Smooth muscle cell (in vitro differentiated cells): ENCODE results near the gene SFXN3. TPM values are rescaled to one million over a fixed set of nuclear protein-coding genes. Genes with fewer than 3 reads are reported as not detected.

ENCODE experiments used
- DNase-seq: peaks from one replicate; lab custom pipeline; 2025; ENCODE audit not compliant: unreplicated experiment; lab: John Stamatoyannopoulos, UW
- H2AFZ ChIP-seq: fragments of 200-600 bp; sonication (generic); 2 replicates; pipeline ENCODE4 v1.6.0; 2016; ENCODE audit warnings: antibody characterized with exemption, low read depth, mild to moderate bottlenecking
- H3F3A ChIP-seq: fragments of 200-600 bp; sonication (generic); 2 replicates; pipeline ENCODE4 v1.6.0; 2017; ENCODE audit warnings: antibody characterized with exemption, low read depth
- H3K27ac ChIP-seq: fragments of 200-600 bp; sonication (generic); 2 replicates; pipeline ENCODE4 v1.5.1; 2016; ENCODE audit warnings: low read depth, mild to moderate bottlenecking
- H3K27me3 ChIP-seq: fragments of 200-600 bp; sonication (generic); 2 replicates; pipeline ENCODE4 v1.6.1; 2016; ENCODE audit warnings: low read depth, mild to moderate bottlenecking
- H3K36me3 ChIP-seq: fragments of 200-600 bp; sonication (generic); 2 replicates; pipeline ENCODE4 v1.5.1; 2016; ENCODE audit warnings: low read depth
- H3K4me1 ChIP-seq: fragments of 200-600 bp; sonication (generic); 2 replicates; pipeline ENCODE4 v1.5.1; 2016; ENCODE audit warnings: low read depth
- H3K4me2 ChIP-seq: fragments of 200-600 bp; sonication (generic); 2 replicates; pipeline ENCODE4 v1.6.0; 2016; ENCODE audit warnings: mild to moderate bottlenecking
- H3K4me3 ChIP-seq: fragments of 200-600 bp; sonication (generic); 2 replicates; pipeline ENCODE4 v1.5.1; 2016; ENCODE audit warnings: mild to moderate bottlenecking
- H3K79me2 ChIP-seq: fragments of 200-600 bp; sonication (generic); 2 replicates; pipeline ENCODE4 v1.6.0; 2016; ENCODE audit warnings: low read depth, mild to moderate bottlenecking
- H3K9ac ChIP-seq: fragments of 200-600 bp; sonication (generic); 2 replicates; pipeline ENCODE4 v1.6.0; 2016; ENCODE audit warnings: low read depth
- H3K9me3 ChIP-seq: fragments of 200-600 bp; sonication (generic); replicated peaks from 2 replicates; pipeline ENCODE4 v1.5.1; 2016; ENCODE audit warnings: low read depth
- H4K20me1 ChIP-seq: fragments of 200-600 bp; sonication (generic); 2 replicates; pipeline ENCODE4 v1.6.0; 2016; ENCODE audit warnings: low read depth
- WGBS: methylation state at CpG from one replicate; pipeline ENCODE4 v1.1.7; 2016; ENCODE audit warnings: low lambda C conversion rate; 5-methylcytosine and 5-hydroxymethylcytosine counted together
- polyA plus RNA-seq: library from polyadenylated mRNA; unstranded; fragments of >200 nt; fragmentation: Nextera tagmentation; extraction: Ambion mirVana; gene quantifications from 2 replicates; pipeline ENCODE4 v1.2.1, GENCODE V29; 2016
- total RNA-seq: library from RNA; depleted of rRNA; stranded (reverse); fragments of >200 nt; gene quantifications from 2 replicates; pipeline ENCODE4 v1.2.3, GENCODE V29; 2014
- TF ChIP-seq, protein P1 (sequence below): fragments of 200-600 bp; sonication (generic); IDR thresholded peaks from 2 replicates; pipeline ENCODE4 v1.5.1; 2017; ENCODE audit warnings: borderline replicate concordance, mild to moderate bottlenecking, antibody characterized with exemption; ENCODE audit not compliant: insufficient read depth, poor library complexity, severe bottlenecking

SFXN3 gene
- total and polyA plus RNA-seq, 2 experiments from 2014 or later = 79.1 to 92.1 TPM

DNA sequence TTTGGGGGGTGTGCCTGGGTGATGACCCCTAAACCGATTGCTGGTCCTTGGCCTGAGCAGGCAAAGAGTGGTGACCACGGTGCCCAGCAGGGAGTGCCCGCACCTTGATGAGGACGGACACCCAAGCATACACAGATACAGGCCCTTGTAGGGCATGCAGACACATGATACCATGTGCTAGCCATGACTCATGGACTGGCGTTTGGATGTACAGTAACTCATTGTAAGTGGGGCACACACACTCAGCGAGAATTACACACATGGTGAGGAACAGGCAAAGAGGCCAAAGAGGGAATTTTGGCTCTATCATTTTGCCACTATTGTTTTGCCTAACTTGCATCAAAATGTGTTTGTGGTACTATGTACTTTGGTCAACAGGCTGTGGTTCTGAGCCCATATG, 54.8 kb downstream of the SFXN3 start:
- no peaks in the 10 kb centered on the region for H3K4me1 ChIP-seq
- no peak overlapping the region for H2AFZ ChIP-seq
- H3K36me3 ChIP-seq = no peaks in the 10 kb centered on the region
- 79% methylated on average over 6 of the region's 6 CpGs for WGBS
- TF ChIP-seq, protein P1, sequence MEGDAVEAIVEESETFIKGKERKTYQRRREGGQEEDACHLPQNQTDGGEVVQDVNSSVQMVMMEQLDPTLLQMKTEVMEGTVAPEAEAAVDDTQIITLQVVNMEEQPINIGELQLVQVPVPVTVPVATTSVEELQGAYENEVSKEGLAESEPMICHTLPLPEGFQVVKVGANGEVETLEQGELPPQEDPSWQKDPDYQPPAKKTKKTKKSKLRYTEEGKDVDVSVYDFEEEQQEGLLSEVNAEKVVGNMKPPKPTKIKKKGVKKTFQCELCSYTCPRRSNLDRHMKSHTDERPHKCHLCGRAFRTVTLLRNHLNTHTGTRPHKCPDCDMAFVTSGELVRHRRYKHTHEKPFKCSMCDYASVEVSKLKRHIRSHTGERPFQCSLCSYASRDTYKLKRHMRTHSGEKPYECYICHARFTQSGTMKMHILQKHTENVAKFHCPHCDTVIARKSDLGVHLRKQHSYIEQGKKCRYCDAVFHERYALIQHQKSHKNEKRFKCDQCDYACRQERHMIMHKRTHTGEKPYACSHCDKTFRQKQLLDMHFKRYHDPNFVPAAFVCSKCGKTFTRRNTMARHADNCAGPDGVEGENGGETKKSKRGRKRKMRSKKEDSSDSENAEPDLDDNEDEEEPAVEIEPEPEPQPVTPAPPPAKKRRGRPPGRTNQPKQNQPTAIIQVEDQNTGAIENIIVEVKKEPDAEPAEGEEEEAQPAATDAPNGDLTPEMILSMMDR = no peak
- no peak overlapping the region for H3K4me2 ChIP-seq
- H3K9me3 ChIP-seq = no peaks in the 10 kb centered on the region
- H4K20me1 ChIP-seq = no peaks in the 10 kb centered on the region
- no peak overlapping the region for H3K9ac ChIP-seq
- H3K27me3 ChIP-seq = peaks cover 65% of the 10 kb centered on the region
- H3K4me3 ChIP-seq = no peak overlapping the region
- H3K79me2 ChIP-seq = no peaks in the 10 kb centered on the region
- no peak for DNase-seq
- no peak overlapping the region for H3K27ac ChIP-seq
- H3F3A ChIP-seq = no peaks in the 10 kb centered on the region

DNA sequence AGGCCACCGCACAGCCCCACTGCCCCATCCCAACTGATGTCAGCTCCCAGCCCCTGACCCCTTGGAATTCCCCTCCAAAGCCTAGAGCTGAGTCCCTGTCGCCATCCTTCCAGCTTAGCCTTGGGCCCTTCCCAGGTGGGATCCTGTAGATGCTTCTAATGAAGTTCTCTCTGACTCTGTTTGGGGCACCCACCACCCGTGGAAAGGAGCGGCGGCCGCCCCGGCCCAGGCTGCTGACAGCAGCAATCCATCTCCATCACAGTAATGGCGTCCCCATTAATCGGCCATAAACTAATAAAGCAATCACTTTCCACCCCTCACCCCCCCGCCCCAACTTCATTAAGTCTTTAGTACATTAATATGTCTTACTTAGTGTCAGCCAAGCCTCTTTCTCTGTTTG, 56.3 kb downstream of the SFXN3 start:
- no peak overlapping the region for H3K27ac ChIP-seq
- H4K20me1 ChIP-seq = no peaks in the 10 kb centered on the region
- DNase-seq = no peak
- H3K4me1 ChIP-seq = no peaks in the 10 kb centered on the region
- H3K4me2 ChIP-seq = no peak overlapping the region
- H3K9me3 ChIP-seq = no peaks in the 10 kb centered on the region
- 94% methylated on average over 10 of the region's 10 CpGs for WGBS
- H3K9ac ChIP-seq = no peak overlapping the region
- H3K36me3 ChIP-seq = no peaks in the 10 kb centered on the region
- H3F3A ChIP-seq = no peaks in the 10 kb centered on the region
- no peak overlapping the region for H3K4me3 ChIP-seq
- H2AFZ ChIP-seq = no peak overlapping the region
- TF ChIP-seq, protein P1 = no peak
- no peaks in the 10 kb centered on the region for H3K79me2 ChIP-seq
- H3K27me3 ChIP-seq = peaks cover 62% of the 10 kb centered on the region

DNA sequence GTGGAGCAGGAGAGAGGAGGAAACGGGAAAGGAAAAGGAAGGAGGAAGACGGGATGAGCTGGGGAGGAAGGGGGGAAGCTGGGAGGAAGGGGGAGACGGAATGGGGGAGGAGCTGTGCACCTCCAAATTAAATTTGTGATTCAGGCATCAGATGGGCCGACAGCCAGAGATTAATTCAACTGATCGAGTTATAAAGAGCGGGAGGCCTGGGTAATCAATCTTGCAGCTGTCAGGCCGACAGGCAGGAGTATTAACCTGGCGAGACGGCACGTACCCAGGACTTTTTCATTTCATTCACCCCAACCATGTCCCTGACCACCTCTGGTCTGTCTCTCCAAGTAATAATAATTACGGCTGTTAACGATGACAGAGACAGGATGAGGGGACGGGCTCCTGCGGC, 56.9 kb downstream of the SFXN3 start:
- no peak overlapping the region for H3K4me2 ChIP-seq
- no peaks in the 10 kb centered on the region for H3K79me2 ChIP-seq
- H3K9me3 ChIP-seq = no peaks in the 10 kb centered on the region
- H3K27me3 ChIP-seq = peaks cover 61% of the 10 kb centered on the region
- no peaks in the 10 kb centered on the region for H3K36me3 ChIP-seq
- H3K4me3 ChIP-seq = no peak overlapping the region
- no peak overlapping the region for H3K27ac ChIP-seq
- H2AFZ ChIP-seq = no peak overlapping the region
- WGBS = 81% methylated on average over 12 of the region's 14 CpGs
- H3K4me1 ChIP-seq = no peaks in the 10 kb centered on the region
- no peaks in the 10 kb centered on the region for H3F3A ChIP-seq
- no peak for DNase-seq
- TF ChIP-seq, protein P1 = no peak
- H3K9ac ChIP-seq = no peak overlapping the region
- no peaks in the 10 kb centered on the region for H4K20me1 ChIP-seq

DNA sequence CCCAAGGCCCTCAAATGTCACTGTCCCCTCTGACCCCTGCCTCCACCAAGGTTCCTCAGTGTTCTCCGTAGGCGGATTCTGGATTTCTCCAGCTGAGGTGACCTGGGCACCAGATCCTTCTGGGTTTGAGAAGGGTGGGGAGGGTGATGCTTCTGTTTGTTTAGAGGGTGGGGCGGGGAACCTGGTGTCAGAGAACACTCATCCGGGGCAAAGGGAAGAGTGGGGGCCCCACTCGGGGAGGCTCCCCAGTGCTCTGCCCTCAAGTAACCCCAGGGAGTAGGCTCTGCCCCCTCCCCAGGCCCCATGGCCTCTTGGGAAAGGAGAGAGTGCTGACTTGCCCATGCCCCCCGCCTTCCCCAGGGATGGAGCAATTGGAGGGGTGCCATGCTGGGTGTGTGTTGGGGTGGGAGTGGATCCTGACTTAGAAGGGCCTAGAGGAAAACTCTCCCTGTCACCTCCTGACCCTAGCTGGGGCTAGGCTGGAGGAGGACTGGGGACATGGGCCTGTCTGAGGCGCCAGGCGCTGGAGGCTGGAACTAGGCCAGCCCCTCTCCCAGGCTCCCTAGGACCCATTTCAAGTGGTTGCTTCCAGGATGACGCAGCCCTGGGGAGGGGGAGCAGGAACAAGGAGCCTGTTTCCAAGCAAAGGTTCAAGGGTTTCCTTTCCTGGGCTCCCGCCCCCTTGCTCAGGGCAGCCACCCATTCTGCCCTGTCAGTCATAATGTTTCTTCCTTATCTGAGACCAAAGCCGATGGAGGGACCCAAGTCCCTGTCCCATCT, 58.7 kb downstream of the SFXN3 start:
- no peak overlapping the region for H3K4me3 ChIP-seq
- H3K27me3 ChIP-seq = peaks cover 47% of the 10 kb centered on the region
- no peak overlapping the region for H3K27ac ChIP-seq

More for the DNA sequence above, 58.7 kb downstream of the SFXN3 start:
- TF ChIP-seq, protein P1 = no peak
- Histone ChIP-seq H3K36me3 (no peaks in the 10 kb centered on the region), H3K4me2 (no peak overlapping the region), H3K79me2 (no peaks in the 10 kb centered on the region), H3F3A (no peaks in the 10 kb centered on the region), H2AFZ (no peak overlapping the region), H3K9me3 (no peaks in the 10 kb centered on the region), H4K20me1 (no peaks in the 10 kb centered on the region), H3K9ac (no peak overlapping the region), H3K4me1 (no peaks in the 10 kb centered on the region)
- 85% methylated on average over 10 of the region's 11 CpGs for WGBS
- no peak for DNase-seq
